ENCODE measurements around the gene GPR162.

Gene GPR162

DNA sequence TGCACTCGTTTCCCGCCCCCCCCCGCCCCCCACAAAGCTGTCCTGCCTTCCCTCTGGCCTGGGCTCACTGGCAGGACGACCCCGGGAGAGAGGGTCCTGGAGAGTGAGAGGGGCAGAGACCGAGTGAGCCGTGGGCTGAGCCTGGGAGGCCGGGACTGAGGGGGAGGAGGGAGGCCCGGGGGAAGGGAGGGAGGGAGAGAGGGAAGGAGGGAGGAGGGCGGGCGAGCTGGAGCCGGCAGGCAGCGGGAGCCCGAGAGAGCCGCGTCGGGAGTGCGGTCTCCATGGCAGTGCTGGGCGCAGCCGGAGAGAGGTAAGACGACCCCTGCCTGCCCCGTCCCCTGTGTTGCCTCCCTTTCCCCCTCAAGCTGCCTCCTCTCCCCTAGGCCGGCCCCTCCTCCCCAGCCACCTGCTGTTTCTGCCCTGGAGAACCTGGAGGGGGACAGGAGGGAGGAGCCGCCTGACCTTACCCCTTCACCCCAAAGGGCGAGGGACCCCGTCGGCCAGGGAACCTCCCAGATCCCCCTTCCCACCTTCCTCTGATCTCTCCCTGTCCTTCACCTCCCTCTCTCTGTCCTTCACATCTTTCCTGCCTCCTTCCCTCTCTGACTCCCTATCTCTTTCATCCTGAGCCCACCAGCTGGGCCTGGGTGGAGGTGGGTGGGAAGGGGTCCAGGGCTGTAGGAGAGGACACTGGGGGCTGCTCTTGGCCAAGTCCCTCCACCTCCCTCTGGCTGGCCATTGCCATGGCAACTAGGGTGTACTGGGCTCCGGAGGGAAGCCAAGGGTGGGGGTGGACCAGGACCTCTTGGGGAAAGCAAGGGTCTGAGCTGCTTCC lies at the start of gene GPR162:
Gene GPR162 (plus strand): TSS at position 231 of the 835 bp plus-strand sequence. CDS start 2,078 bp downstream, outside the sequence.
- DNase-seq (ENCODE audit: low read depth, low spot score), result no peak

GRCh38 chr12:6772331-6772695 lies 49.3 kb upstream of the GPR162 start, which contains the start of gene LAG3:
Gene LAG3, plus strand, starts transcription at chr12:6772520. Its CDS starts 333 bp downstream, at chr12:6772853.
- DNase-seq (ENCODE audit: low read depth, low spot score), result no peak
- no peak within 1 kb of the TSS for H3K27ac ChIP-seq

More for the DNA sequence above, at the start of gene GPR162:
- H3K27ac ChIP-seq, result no peak within 1 kb of the TSS

DNA sequence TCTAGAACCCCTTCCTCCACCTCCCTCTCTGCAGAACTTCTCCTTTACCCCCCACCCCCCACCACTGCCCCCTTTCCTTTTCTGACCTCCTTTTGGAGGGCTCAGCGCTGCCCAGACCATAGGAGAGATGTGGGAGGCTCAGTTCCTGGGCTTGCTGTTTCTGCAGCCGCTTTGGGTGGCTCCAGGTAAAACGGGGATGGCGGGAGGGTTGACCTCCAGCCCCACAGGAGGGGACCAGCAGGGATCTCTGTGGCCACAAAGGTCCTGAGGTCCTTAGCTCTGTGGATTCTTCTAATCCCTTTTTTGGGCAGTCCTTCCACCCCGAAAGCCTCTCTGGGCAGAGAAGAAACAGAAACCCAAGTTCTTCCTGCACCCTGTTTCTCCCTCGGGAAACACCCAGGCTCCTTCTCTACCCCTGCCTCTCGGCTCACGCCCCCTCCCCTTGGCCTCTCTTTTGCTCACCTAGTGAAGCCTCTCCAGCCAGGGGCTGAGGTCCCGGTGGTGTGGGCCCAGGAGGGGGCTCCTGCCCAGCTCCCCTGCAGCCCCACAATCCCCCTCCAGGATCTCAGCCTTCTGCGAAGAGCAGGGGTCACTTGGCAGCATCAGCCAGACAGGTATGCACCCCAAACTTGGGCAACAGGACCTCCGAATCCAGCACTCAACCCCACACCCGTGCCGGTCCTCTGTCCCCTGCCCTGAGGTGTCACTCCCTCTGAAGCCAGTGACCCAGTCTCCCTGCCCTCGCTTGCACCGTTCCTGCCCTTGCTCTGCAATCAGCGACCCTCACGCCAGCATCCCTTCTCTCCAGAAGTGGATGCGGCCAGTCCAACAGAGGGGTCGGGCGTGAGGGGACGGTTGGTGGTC lies 48.7 kb upstream of the GPR162 start:
- no peak for DNase-seq (ENCODE audit: low read depth, low spot score)

DNA sequence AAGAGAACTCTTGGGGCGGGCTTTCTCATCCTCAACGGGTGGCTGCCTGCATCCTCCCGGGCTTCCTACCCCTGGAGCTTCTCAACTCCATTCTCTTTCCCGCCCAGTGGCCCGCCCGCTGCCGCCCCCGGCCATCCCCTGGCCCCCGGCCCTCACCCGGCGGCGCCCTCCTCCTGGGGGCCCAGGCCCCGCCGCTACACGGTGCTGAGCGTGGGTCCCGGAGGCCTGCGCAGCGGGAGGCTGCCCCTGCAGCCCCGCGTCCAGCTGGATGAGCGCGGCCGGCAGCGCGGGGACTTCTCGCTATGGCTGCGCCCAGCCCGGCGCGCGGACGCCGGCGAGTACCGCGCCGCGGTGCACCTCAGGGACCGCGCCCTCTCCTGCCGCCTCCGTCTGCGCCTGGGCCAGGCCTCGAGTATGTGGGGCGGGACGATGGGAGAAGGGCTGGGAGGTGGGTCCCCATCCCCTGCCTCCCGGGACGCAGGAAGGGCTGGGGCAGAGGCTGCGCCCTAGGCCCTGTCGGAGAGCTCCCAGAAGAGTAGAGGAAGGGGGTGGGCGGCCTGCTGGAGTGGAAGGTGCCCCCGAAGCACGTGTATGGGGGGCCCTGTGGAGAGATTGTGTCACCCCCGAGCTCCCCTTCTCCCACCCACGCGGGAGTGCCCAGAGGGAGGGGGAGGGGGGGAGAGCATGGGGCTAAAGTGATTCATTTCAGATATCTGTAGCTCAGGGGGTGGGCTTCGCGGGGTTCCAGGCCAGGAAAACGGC lies 47.9 kb upstream of the GPR162 start:
- no peak overlapping the region for H3K27ac ChIP-seq
- DNase-seq (ENCODE audit: low read depth, low spot score), result no peak

More for the DNA sequence above, 48.7 kb upstream of the GPR162 start:
- H3K27ac ChIP-seq, result no peak overlapping the region

DNA sequence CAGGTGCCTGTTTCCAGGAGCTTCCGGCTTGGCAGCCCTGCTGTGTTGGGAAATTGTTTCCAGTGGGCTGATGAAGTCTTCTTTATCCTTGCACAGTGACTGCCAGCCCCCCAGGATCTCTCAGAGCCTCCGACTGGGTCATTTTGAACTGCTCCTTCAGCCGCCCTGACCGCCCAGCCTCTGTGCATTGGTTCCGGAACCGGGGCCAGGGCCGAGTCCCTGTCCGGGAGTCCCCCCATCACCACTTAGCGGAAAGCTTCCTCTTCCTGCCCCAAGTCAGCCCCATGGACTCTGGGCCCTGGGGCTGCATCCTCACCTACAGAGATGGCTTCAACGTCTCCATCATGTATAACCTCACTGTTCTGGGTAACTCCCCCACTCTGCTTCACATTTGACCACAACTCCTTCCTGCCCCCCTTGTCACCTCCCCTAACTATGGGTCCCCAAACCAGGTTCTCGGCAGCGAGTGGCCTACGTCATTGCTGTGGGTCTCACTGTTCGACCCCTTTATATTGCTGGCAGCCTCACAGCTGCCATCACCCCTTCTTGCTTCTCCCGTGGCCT lies 47.0 kb upstream of the GPR162 start:
- no peak for DNase-seq (ENCODE audit: low read depth, low spot score)
- H3K27ac ChIP-seq, result no peak overlapping the region

DNA sequence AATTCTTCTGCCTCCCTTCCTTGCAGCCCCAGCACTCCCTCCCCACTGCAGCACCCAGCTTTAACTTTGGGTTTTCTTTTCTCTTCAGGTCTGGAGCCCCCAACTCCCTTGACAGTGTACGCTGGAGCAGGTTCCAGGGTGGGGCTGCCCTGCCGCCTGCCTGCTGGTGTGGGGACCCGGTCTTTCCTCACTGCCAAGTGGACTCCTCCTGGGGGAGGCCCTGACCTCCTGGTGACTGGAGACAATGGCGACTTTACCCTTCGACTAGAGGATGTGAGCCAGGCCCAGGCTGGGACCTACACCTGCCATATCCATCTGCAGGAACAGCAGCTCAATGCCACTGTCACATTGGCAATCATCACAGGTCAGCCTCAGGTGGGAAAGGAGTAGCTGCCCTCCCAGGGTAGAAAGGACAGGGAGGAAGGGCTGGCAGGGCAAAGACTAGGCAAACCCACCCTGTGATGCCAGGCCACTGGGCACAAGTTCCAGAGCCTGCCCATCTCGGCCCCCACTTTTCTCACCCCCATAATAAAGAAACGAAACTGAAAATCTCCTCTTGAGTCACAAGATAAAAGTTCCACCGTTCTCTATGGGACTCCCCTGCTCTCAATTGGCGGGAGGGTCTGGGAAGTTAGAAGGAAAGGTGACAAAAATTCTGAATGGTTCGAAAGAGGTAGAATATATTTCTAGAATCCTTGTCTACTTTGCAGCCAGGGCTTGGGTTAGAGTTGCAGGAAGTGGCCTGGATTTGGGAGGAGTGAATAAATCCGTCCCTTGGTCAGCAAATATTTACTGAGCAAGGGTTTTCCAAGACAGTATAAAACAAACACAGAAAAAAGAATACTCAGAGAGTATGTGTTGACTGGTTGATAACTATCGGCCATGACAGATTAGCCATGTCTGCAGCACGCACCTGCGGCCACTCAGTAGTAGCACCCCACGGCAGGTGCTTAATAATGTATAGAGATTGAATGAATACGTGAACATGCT lies 46.1 kb upstream of the GPR162 start:
- DNase-seq (ENCODE audit: low read depth, low spot score), result no peak
- no peak overlapping the region for H3K27ac ChIP-seq

- DNase-seq (ENCODE audit: low read depth, low spot score), result no peak
These were observed 44.2 kb upstream of the GPR162 start for GRCh38 chr12:6777386-6777785.

DNA sequence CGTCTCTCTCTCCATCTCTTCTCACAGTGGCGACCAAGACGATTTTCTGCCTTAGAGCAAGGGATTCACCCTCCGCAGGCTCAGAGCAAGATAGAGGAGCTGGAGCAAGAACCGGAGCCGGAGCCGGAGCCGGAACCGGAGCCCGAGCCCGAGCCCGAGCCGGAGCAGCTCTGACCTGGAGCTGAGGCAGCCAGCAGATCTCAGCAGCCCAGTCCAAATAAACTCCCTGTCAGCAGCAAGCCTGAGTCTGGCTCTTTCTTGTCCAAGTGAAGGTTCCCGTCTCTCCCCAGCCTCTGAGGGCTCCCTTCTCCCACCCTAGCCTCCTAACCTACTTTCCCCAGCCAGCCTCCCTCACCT lies 43.4 kb upstream of the GPR162 start:
- H3K27ac ChIP-seq, result no peak overlapping the region
- DNase-seq (ENCODE audit: low read depth, low spot score), result no peak

More at GRCh38 chr12:6777386-6777785, 44.2 kb upstream of the GPR162 start:
- no peak overlapping the region for H3K27ac ChIP-seq

DNA sequence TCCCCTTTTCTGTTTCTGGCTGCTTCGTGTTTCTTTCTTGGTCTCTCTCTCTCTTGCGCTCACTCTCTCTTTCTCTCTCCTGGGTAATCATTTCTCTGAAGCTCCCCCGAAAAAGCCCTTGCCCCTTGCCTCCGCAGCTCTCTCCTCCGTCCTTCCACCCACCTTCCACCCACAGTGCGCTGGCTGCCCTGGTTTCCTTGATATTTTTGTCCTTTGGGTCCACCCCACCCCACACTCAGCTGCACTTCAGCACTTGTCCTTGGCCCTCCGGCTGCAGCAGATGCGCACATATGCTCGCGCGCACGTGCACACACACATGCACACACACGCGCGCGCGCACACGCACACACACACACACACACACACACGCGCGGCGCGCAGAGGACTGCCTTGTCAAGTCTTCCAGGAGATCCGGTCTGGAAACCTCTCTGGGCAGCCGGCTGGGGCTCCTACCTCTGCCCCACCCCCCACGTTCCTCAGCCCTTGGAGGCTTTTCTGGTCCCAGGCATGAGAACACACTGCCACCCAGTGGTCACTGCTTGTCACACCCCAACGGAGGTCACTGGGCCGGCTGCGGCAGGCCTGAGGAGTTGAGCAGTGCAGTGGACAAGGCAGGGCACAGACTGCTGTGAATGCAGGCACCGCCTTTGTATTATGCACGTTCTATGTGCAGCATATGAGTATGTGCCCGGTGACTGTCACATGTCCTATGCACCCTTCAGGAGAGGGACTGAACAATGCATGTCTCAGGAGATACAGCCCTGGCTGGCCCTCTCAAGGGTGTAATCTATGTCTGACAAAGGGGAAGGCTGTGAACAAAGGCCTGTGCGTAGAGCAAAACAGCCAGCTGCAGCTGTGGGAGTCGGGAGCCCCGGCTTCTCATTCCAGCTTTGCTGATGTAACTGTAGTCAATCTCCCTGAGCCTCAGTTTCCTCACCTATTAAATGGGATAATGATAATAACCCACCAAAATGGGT lies 42.8 kb upstream of the GPR162 start:
- DNase-seq (ENCODE audit: low read depth, low spot score), result peak; percentile 33
- H3K27ac ChIP-seq, result peak overlapping the region; percentile 38

- H3K27ac ChIP-seq, result peak overlapping the region; percentile 38
These were observed 41.8 kb upstream of the GPR162 start for GRCh38 chr12:6779708-6780432.

DNA sequence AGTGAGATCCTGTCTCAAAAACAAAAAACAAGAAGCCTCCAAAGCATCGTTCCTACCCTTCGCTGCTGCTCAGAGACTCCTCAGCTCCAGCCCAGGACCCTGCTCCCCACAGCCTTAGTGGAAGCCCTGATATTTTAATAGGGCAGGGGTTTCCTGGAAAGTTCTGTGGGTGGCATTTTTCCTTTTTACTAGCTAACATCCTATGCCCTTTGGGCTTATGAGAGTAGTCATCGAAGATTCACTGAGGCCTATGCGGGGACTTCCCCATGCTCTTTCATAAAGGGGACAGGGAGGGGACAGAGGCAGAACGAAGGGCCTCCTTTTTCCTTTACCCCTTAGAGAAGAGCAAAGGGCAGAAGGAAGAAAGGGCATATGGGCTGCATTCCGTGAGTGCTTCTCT lies 41.0 kb upstream of the GPR162 start:
- H3K27ac ChIP-seq, result no peak overlapping the region
- DNase-seq (ENCODE audit: low read depth, low spot score), result no peak

More at GRCh38 chr12:6779708-6780432, 41.8 kb upstream of the GPR162 start:
- DNase-seq (ENCODE audit: low read depth, low spot score), result no peak

- no peak overlapping the region for H3K27ac ChIP-seq
- DNase-seq (ENCODE audit: low read depth, low spot score), result no peak
These were observed 39.5 kb upstream of the GPR162 start for GRCh38 chr12:6782119-6782518.

GRCh38 chr12:6782850-6783566 lies 38.6 kb upstream of the GPR162 start:
- DNase-seq (ENCODE audit: low read depth, low spot score), result no peak
- no peak overlapping the region for H3K27ac ChIP-seq

- no peak overlapping the region for H3K27ac ChIP-seq
- no peak for DNase-seq (ENCODE audit: low read depth, low spot score)
These were observed 37.8 kb upstream of the GPR162 start for GRCh38 chr12:6783828-6784227.

GRCh38 chr12:6784296-6784695 lies 37.3 kb upstream of the GPR162 start:
- no peak for DNase-seq (ENCODE audit: low read depth, low spot score)
- H3K27ac ChIP-seq, result no peak overlapping the region

DNA sequence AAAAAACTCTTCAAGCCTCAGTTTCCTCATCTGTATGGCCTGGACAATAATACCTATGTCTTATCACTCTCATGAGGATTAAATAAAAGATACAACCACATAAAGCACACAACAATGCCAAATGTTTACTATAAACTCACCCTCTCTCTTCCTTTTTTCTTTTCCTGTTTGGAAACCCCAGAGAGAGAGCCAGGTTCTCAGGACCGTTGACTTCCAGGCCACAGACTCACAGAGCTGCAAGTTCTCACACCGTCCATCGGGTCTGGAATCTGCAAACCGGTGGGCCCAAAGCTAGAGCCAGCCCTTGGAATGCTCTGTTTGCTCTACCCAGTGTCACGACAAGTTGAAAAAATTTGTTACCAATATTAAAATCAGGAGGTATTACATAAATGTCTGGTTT lies 36.9 kb upstream of the GPR162 start:
- no peak overlapping the region for H3K27ac ChIP-seq

More for the DNA sequence above, 36.9 kb upstream of the GPR162 start:
- no peak for DNase-seq (ENCODE audit: low read depth, low spot score)
